Thyroid gland (tissue), 4 donors: ENCODE results near the gene CYP24A1.

Experiments
- POLR2A ChIP-seq, 2 donors: fragments of 450-650 bp; IDR thresholded peaks; one replicate each; pipeline ENCODE4 v1.6.1; 2017; ENCODE audit warnings: antibody characterized with exemption in 2 of 2, mild to moderate bottlenecking in 2 of 2, moderate library complexity in 1 of 2
- TF ChIP-seq, protein P1 (sequence below), 6 experiments: fragments of 200-600 bp in 3 of 6; fragments of 450-650 bp in 3 of 6; sonication (generic) in 3 of 6; IDR thresholded peaks; one replicate each; pipeline ENCODE4 v1.5.1; 2016 to 2019; ENCODE audit warnings: antibody characterized with exemption in 6 of 6, mild to moderate bottlenecking in 2 of 6, inconsistent platforms in 1 of 6, moderate library complexity in 1 of 6

DNA sequence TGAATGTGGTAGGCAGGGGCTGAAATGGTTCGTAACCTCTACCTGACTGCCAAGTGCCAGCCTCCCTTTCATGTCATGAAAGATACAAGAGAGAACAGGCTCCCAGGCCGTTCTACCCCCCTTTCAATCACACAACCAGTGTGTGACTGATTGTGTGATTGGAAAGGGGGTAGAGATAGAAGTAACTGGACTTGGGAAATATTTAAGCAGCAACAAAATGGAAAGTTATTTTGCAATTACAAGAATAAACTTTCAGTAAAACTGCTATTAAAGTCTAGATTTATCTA, 20.8 kb downstream of the CYP24A1 start:
- TF ChIP-seq, protein P1, sequence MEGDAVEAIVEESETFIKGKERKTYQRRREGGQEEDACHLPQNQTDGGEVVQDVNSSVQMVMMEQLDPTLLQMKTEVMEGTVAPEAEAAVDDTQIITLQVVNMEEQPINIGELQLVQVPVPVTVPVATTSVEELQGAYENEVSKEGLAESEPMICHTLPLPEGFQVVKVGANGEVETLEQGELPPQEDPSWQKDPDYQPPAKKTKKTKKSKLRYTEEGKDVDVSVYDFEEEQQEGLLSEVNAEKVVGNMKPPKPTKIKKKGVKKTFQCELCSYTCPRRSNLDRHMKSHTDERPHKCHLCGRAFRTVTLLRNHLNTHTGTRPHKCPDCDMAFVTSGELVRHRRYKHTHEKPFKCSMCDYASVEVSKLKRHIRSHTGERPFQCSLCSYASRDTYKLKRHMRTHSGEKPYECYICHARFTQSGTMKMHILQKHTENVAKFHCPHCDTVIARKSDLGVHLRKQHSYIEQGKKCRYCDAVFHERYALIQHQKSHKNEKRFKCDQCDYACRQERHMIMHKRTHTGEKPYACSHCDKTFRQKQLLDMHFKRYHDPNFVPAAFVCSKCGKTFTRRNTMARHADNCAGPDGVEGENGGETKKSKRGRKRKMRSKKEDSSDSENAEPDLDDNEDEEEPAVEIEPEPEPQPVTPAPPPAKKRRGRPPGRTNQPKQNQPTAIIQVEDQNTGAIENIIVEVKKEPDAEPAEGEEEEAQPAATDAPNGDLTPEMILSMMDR (IDR thresholded peaks at IDR 0.05) = no peak
- no peak for TF ChIP-seq POLR2A (IDR thresholded peaks at IDR 0.05)
